Hepatocyte (in vitro differentiated cells): ENCODE results near the gene TACC2.

Source experiments
- EZH2 ChIP-seq: fragments of 200-600 bp; sonication (generic); IDR thresholded peaks from 2 replicates; pipeline ENCODE4 v1.6.1; 2016; ENCODE audit warnings: antibody characterized with exemption, mild to moderate bottlenecking, borderline replicate concordance
- EZH2phosphoT487 ChIP-seq: fragments of 200-600 bp; sonication (generic); IDR thresholded peaks from one replicate; pipeline ENCODE4 v1.6.1; 2018; ENCODE audit warnings: antibody characterized with exemption, mild to moderate bottlenecking, low read depth, moderate library complexity; ENCODE audit not compliant: unreplicated experiment, severe bottlenecking
- TF ChIP-seq, protein P1 (sequence below): fragments of 200-600 bp; sonication (generic); IDR thresholded peaks from 2 replicates; pipeline ENCODE4 v1.5.1; 2016; ENCODE audit warnings: antibody characterized with exemption, mild to moderate bottlenecking; ENCODE audit not compliant: poor library complexity

- TF ChIP-seq EZH2 (no peak), EZH2phosphoT487 (no peak)
- TF ChIP-seq, protein P1, sequence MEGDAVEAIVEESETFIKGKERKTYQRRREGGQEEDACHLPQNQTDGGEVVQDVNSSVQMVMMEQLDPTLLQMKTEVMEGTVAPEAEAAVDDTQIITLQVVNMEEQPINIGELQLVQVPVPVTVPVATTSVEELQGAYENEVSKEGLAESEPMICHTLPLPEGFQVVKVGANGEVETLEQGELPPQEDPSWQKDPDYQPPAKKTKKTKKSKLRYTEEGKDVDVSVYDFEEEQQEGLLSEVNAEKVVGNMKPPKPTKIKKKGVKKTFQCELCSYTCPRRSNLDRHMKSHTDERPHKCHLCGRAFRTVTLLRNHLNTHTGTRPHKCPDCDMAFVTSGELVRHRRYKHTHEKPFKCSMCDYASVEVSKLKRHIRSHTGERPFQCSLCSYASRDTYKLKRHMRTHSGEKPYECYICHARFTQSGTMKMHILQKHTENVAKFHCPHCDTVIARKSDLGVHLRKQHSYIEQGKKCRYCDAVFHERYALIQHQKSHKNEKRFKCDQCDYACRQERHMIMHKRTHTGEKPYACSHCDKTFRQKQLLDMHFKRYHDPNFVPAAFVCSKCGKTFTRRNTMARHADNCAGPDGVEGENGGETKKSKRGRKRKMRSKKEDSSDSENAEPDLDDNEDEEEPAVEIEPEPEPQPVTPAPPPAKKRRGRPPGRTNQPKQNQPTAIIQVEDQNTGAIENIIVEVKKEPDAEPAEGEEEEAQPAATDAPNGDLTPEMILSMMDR: no peak
These were observed 268.1 kb downstream of the TACC2 start for GRCh38 chr10:122257041-122257440.
